Pulmonary artery endothelial cell (primary cell): ENCODE measurements around the gene MAGI1. TPM values are rescaled to one million over a fixed set of nuclear protein-coding genes. Genes with fewer than 3 reads are reported as not detected.
A peak's percentile ranks its signal among the peaks of the same experiment; 100 is the strongest.

ENCODE experiments used
- DNase-seq: peaks from one replicate; pipeline ENCODE4 v3.0.0-alpha.2; 2011; ENCODE audit warnings: low read depth, low spot score
- total RNA-seq: library from RNA; depleted of rRNA; stranded (reverse); fragments of >200 nt; gene quantifications from 2 replicates; pipeline ENCODE4 v1.2.3, GENCODE V29; 2014

MAGI1 gene
- total RNA-seq, 1 donor from 2014 or later: 24.5 TPM

- DNase-seq: no peak
Observed at GRCh38 chr3:65493938-65494337, 544.8 kb downstream of the MAGI1 start.

GRCh38 chr3:65493371-65493882 lies 545.3 kb downstream of the MAGI1 start:
- no peak for DNase-seq

- no peak for DNase-seq
Observed at GRCh38 chr3:65492249-65492648, 546.5 kb downstream of the MAGI1 start.

- DNase-seq: no peak
Observed at GRCh38 chr3:65490114-65490513, 548.6 kb downstream of the MAGI1 start.

GRCh38 chr3:65489253-65489652 lies 549.5 kb downstream of the MAGI1 start:
- no peak for DNase-seq

- DNase-seq: no peak
Observed at GRCh38 chr3:65485826-65486469, 552.8 kb downstream of the MAGI1 start.

- no peak for DNase-seq
Observed at GRCh38 chr3:65484964-65485363, 553.8 kb downstream of the MAGI1 start.

- DNase-seq: peak; percentile 51
Observed at GRCh38 chr3:65483480-65483879, 555.2 kb downstream of the MAGI1 start.

- no peak for DNase-seq
Observed at GRCh38 chr3:65483011-65483410, 555.7 kb downstream of the MAGI1 start.

- DNase-seq: no peak
Observed at GRCh38 chr3:65481085-65481484, 557.6 kb downstream of the MAGI1 start.

- DNase-seq: no peak
Observed at GRCh38 chr3:65479990-65480389, 558.7 kb downstream of the MAGI1 start.

- DNase-seq: no peak
Observed at GRCh38 chr3:65478551-65479500, 559.9 kb downstream of the MAGI1 start.

- DNase-seq: no peak
Observed at GRCh38 chr3:65473736-65474135, 565.0 kb downstream of the MAGI1 start.

GRCh38 chr3:65472501-65472900 lies 566.2 kb downstream of the MAGI1 start:
- DNase-seq: no peak

- DNase-seq: no peak
Observed at GRCh38 chr3:65466300-65466988, 572.3 kb downstream of the MAGI1 start.

- DNase-seq: no peak
Observed at GRCh38 chr3:65449841-65450428, 588.8 kb downstream of the MAGI1 start.

GRCh38 chr3:65448120-65448519 lies 590.6 kb downstream of the MAGI1 start:
- no peak for DNase-seq

GRCh38 chr3:65445573-65446169 lies 593.0 kb downstream of the MAGI1 start:
- no peak for DNase-seq

- no peak for DNase-seq
Observed at GRCh38 chr3:65444447-65444815, 594.3 kb downstream of the MAGI1 start.

GRCh38 chr3:65443739-65444446 lies 594.8 kb downstream of the MAGI1 start:
- DNase-seq: no peak
